Testis (tissue), 3 donors: Measurements from ENCODE around the gene INSM2. TPM values are rescaled to one million over a fixed set of nuclear protein-coding genes. Genes with fewer than 3 reads are reported as not detected.

Source experiments
- DNase-seq: peaks from one replicate; pipeline ENCODE4 v3.0.0-alpha.2; 2019
- H3K27ac ChIP-seq, 2 donors: fragments of 200-600 bp; sonication (generic); one replicate each; pipeline ENCODE4 v1.5.1; 2019
- H3K27me3 ChIP-seq: fragments of 200-600 bp; sonication (generic); one replicate; pipeline ENCODE4 v1.5.1; 2019
- H3K36me3 ChIP-seq: fragments of 200-600 bp; sonication (generic); one replicate; pipeline ENCODE4 v1.5.1; 2017; ENCODE audit warnings: low read depth; ENCODE audit errors: missing control alignments
- H3K4me1 ChIP-seq: fragments of 200-600 bp; sonication (generic); one replicate; pipeline ENCODE4 v1.5.1; 2019
- H3K4me3 ChIP-seq, 2 donors: fragments of 200-600 bp; sonication (generic); one replicate each; pipeline ENCODE4 v1.5.1; 2017 to 2019
- H3K9me3 ChIP-seq: fragments of 200-600 bp; sonication (generic); one replicate; pipeline ENCODE4 v1.5.1; 2017
- POLR2A ChIP-seq: fragments of 450-650 bp; IDR thresholded peaks from one replicate; pipeline ENCODE4 v1.6.1; 2017; ENCODE audit warnings: antibody characterized with exemption, mild to moderate bottlenecking, moderate library complexity
- WGBS, 2 donors: methylation state at CpG; one replicate each; pipeline ENCODE4 v1.1.5; 2018; 5-methylcytosine and 5-hydroxymethylcytosine counted together
- intact Hi-C: fragments of 100-400 bp; cut with DNase I; formaldehyde crosslinking; loops from one replicate; pipeline ENCODE4 v1.15.1; 2023; ENCODE audit warnings: low total_unique reads
- polyA plus RNA-seq: library from polyadenylated mRNA; stranded (reverse); fragments of 350-450 nt; fragmentation: Illumina TruSeq; extraction: RNeasy Lipid Tissue Mini Kit (QIAGEN cat#74804); gene quantifications from one replicate; pipeline ENCODE4 v1.2.3, GENCODE V29; 2014; ENCODE audit warnings: low read depth, low replicate concordance; ENCODE audit not compliant: insufficient read depth
- total RNA-seq, 2 donors: library from RNA; depleted of rRNA; stranded (reverse); fragments of >200 nt; gene quantifications; one replicate each; pipeline ENCODE4 v1.2.3, GENCODE V29; 2016
- TF ChIP-seq, protein P1 (sequence below), 3 experiments: fragments of 450-650 bp in 2 of 3; fragments of 200-600 bp in 1 of 3; sonication (generic) in 1 of 3; IDR thresholded peaks; one replicate each; pipeline ENCODE4 v1.5.1; 2016 to 2019; ENCODE audit warnings: antibody characterized with exemption in 3 of 3, mild to moderate bottlenecking in 2 of 3, moderate library complexity in 1 of 3

The INSM2 gene
- total and polyA plus RNA-seq, 3 donors from 2014 or later: 0.55 to 2.4 (median 2.3) TPM

- Histone ChIP-seq H3K27me3 (no peaks in the 10 kb centered on the region), H3K36me3 (no peaks in the 10 kb centered on the region), H3K27ac (no peak overlapping the region), H3K4me1 (no peaks in the 10 kb centered on the region), H3K4me3 (no peak overlapping the region), H3K9me3 (no peaks in the 10 kb centered on the region)
- no peak for DNase-seq
- TF ChIP-seq, protein P1, sequence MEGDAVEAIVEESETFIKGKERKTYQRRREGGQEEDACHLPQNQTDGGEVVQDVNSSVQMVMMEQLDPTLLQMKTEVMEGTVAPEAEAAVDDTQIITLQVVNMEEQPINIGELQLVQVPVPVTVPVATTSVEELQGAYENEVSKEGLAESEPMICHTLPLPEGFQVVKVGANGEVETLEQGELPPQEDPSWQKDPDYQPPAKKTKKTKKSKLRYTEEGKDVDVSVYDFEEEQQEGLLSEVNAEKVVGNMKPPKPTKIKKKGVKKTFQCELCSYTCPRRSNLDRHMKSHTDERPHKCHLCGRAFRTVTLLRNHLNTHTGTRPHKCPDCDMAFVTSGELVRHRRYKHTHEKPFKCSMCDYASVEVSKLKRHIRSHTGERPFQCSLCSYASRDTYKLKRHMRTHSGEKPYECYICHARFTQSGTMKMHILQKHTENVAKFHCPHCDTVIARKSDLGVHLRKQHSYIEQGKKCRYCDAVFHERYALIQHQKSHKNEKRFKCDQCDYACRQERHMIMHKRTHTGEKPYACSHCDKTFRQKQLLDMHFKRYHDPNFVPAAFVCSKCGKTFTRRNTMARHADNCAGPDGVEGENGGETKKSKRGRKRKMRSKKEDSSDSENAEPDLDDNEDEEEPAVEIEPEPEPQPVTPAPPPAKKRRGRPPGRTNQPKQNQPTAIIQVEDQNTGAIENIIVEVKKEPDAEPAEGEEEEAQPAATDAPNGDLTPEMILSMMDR (IDR thresholded peaks at IDR 0.05): no peak
- TF ChIP-seq POLR2A: no peak
- intact Hi-C loops: no loop called here
- WGBS, 2 donors: 43 to 50% methylated on average over 1 of the region's 1 CpG
These were observed 19.8 kb downstream of the INSM2 start for GRCh38 chr14:35553808-35554207.

DNA sequence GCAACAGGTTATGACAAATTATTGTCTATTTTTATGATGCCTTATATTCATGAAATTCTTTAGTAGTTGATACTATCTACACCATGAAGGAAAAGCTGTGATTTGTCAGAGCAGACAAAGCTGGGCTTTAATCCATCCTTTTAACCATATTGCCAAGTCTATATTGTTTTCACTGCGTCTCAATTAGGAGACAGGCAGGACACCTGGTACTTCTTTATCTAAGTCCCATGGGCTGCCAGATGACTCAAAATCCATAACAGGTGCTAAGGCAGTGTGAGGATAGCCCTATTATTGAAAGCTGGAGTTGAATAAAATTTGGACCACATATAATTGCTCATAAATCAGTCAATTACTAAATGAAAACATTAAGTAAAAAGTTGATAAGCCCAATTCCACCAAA, 22.6 kb downstream of the INSM2 start:
- Histone ChIP-seq H3K4me1 (no peaks in the 10 kb centered on the region), H3K36me3 (no peaks in the 10 kb centered on the region), H3K27ac (no peak overlapping the region), H3K27me3 (no peaks in the 10 kb centered on the region), H3K9me3 (no peaks in the 10 kb centered on the region), H3K4me3 (no peak overlapping the region)
- no peak for DNase-seq
- intact Hi-C loops: no loop called here
- no peak for TF ChIP-seq POLR2A
- TF ChIP-seq, protein P1 (IDR thresholded peaks at IDR 0.05): no peak
- WGBS, 2 donors: 69 to 81% methylated on average over 1 of the region's 1 CpG

DNA sequence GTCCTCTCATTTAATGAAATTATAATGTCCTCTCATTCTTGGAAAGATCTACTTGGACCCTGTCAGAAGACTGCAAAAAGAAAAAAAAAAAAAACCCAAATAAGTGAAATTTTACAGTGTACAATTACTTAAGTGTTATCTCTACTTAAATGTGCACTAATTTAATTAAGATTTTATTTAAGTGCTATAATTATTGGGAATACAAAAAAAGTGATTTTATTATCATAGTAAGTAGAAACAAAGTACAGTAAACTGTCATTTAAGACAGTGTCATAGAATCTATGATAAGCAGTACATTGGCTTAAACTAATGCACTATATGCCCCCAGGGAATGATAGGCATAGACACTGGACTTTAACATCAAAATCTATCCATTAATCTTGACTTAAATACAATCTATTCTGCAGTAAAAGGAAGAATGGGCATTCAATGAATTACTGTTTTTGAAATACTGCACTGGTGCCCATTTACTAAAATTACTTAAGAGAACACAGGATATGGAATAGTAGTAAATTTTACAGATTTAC, 23.3 kb downstream of the INSM2 start:
- TF ChIP-seq, protein P1 (IDR thresholded peaks at IDR 0.05): no peak
- TF ChIP-seq POLR2A: no peak
- no peak for DNase-seq
- intact Hi-C loops: no loop called here
- H3K4me3 ChIP-seq: no peak overlapping the region
- no peak overlapping the region for H3K27ac ChIP-seq
- H3K27me3 ChIP-seq: no peaks in the 10 kb centered on the region
- H3K9me3 ChIP-seq: no peaks in the 10 kb centered on the region
- no peaks in the 10 kb centered on the region for H3K36me3 ChIP-seq
- H3K4me1 ChIP-seq: no peaks in the 10 kb centered on the region

DNA sequence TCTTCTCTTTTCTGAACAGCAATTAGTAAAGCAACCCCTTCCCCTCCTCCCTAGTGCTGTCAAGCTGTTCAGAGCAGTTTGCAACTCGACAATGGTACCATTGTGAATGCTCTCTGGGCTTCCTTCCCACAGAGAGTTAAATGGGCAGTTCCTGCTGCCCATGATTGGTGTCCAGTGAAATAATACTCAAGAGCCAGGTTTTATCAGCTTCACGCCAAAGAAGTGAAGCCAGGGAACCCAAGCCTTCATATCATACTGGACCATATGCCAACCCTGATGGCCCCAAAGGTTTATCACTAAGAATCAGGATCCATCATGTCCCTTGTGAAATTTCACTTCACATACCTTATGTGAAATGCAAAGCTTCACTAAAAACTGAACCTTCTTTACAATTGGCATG, 24.7 kb downstream of the INSM2 start:
- Histone ChIP-seq H3K36me3 (no peaks in the 10 kb centered on the region), H3K27me3 (no peaks in the 10 kb centered on the region), H3K9me3 (no peaks in the 10 kb centered on the region), H3K4me3 (no peak overlapping the region), H3K27ac (no peak overlapping the region), H3K4me1 (no peaks in the 10 kb centered on the region)
- 64 to 67% methylated on average over 2 of the region's 2 CpGs for WGBS, 2 donors
- intact Hi-C loops: no loop called here
- no peak for TF ChIP-seq POLR2A
- TF ChIP-seq, protein P1 (IDR thresholded peaks at IDR 0.05): no peak
- no peak for DNase-seq

DNA sequence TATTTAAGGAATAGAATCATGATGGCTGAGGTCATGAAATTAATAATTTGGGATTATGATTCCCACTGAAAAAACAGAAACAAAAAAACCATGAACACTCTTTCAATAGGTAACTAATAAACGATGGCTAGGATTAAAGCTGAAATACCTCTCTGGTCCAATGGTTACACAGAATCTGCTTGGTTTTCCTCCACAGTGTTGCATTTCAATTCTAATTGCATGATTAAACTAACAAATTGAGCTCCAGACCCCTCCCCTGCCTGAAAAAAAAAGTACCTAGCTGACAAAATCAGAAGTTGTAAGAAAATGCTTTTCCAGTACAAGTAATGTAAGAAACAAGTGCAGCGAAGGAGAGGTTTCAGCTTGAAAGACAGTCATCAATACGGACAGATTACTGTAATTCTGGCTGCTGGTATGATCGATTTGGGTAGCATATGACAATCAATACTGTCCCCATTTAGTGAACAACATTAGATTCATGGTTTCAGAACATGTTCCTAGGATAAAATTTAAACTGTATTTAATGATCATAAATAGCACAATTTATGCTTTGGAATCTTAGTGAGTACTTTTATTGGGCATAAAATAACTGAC, 32.0 kb downstream of the INSM2 start:
- TF ChIP-seq, protein P1 (IDR thresholded peaks at IDR 0.05): no peak
- no peak for TF ChIP-seq POLR2A
- Histone ChIP-seq H3K36me3 (no peaks in the 10 kb centered on the region), H3K4me3 (no peak overlapping the region), H3K4me1 (no peaks in the 10 kb centered on the region), H3K9me3 (no peaks in the 10 kb centered on the region), H3K27me3 (no peaks in the 10 kb centered on the region), H3K27ac (no peak overlapping the region)
- intact Hi-C loops: no loop called here
- WGBS, 2 donors: 92 to 94% methylated on average over 4 of the region's 4 CpGs
- no peak for DNase-seq
